ENCODE results near the gene RAB3IP. TPM values are rescaled to one million over a fixed set of nuclear protein-coding genes. Genes with fewer than 3 reads are reported as not detected.
"Not testable (repeated sequence)": the region's sequence is repeated elsewhere in the genome, so short reads cannot be mapped to it uniquely, and the experiment has no call there.

Gene RAB3IP
- total RNA-seq, 1 donor from 2014 or later: 28.5 TPM

- no peak overlapping the region for H3K27ac Mint-ChIP-seq
- TF ChIP-seq CTCF (IDR thresholded peaks at IDR 0.05; ENCODE audit: unreplicated experiment): no peak
- H3K36me3 Mint-ChIP-seq: peaks cover 33% of the 10 kb centered on the region
- no peaks in the 10 kb centered on the region for H3K27me3 Mint-ChIP-seq (ENCODE audit: low read depth)
- H3K4me1 Mint-ChIP-seq: no peaks in the 10 kb centered on the region
- H3K4me3 Mint-ChIP-seq: peak overlapping the region; percentile 43
- DNase-seq (ENCODE audit: low spot score in 2 of 2, unreplicated experiment in 2 of 2): no peak
- H3K9me3 Mint-ChIP-seq: peaks cover 29% of the 10 kb centered on the region
These were observed 41.3 kb downstream of the RAB3IP start for GRCh38 chr12:69779928-69780327.

- no peak overlapping the region for H3K4me3 Mint-ChIP-seq
- no peak for TF ChIP-seq CTCF (IDR thresholded peaks at IDR 0.05; ENCODE audit: unreplicated experiment)
- H3K27ac Mint-ChIP-seq: no peak overlapping the region
- H3K9me3 Mint-ChIP-seq: peaks cover 29% of the 10 kb centered on the region
- DNase-seq (ENCODE audit: low spot score in 2 of 2, unreplicated experiment in 2 of 2): no peak
- no peaks in the 10 kb centered on the region for H3K27me3 Mint-ChIP-seq (ENCODE audit: low read depth)
- H3K36me3 Mint-ChIP-seq: peaks cover 40% of the 10 kb centered on the region
- H3K4me1 Mint-ChIP-seq: no peaks in the 10 kb centered on the region
These were observed 44.7 kb downstream of the RAB3IP start for GRCh38 chr12:69783365-69783764.

- TF ChIP-seq CTCF (IDR thresholded peaks at IDR 0.05; ENCODE audit: unreplicated experiment): no peak
- no peak for DNase-seq (ENCODE audit: low spot score in 2 of 2, unreplicated experiment in 2 of 2)
- Mint-ChIP-seq H3K27ac (no peak overlapping the region), H3K4me3 (no peak overlapping the region), H3K27me3 (ENCODE audit: low read depth) (no peaks in the 10 kb centered on the region), H3K36me3 (peaks cover 47% of the 10 kb centered on the region), H3K4me1 (no peaks in the 10 kb centered on the region), H3K9me3 (peaks cover 36% of the 10 kb centered on the region)
These were observed 50.7 kb downstream of the RAB3IP start for GRCh38 chr12:69789351-69789750.

GRCh38 chr12:69792533-69792932 is 53.9 kb downstream of the RAB3IP start:
- peaks cover 52% of the 10 kb centered on the region for H3K36me3 Mint-ChIP-seq
- H3K4me1 Mint-ChIP-seq: no peaks in the 10 kb centered on the region
- no peaks in the 10 kb centered on the region for H3K27me3 Mint-ChIP-seq (ENCODE audit: low read depth)
- DNase-seq (ENCODE audit: low spot score in 2 of 2, unreplicated experiment in 2 of 2): no peak
- no peak overlapping the region for H3K4me3 Mint-ChIP-seq
- no peak for TF ChIP-seq CTCF (IDR thresholded peaks at IDR 0.05; ENCODE audit: unreplicated experiment)
- H3K27ac Mint-ChIP-seq: no peak overlapping the region
- H3K9me3 Mint-ChIP-seq: peaks cover 39% of the 10 kb centered on the region

GRCh38 chr12:69807101-69807897 is 68.6 kb downstream of the RAB3IP start:
- H3K4me3 Mint-ChIP-seq; DNase-seq (ENCODE audit: low spot score in 2 of 2, unreplicated experiment in 2 of 2); H3K27me3 Mint-ChIP-seq (ENCODE audit: low read depth); H3K4me1 Mint-ChIP-seq; H3K27ac Mint-ChIP-seq: not testable (repeated sequence)
- peaks cover 56% of the 10 kb centered on the region for H3K36me3 Mint-ChIP-seq
- H3K9me3 Mint-ChIP-seq: peaks cover 19% of the 10 kb centered on the region

GRCh38 chr12:69810870-69811498 is 72.3 kb downstream of the RAB3IP start:
- Mint-ChIP-seq H3K4me3 (no peak overlapping the region), H3K27me3 (ENCODE audit: low read depth) (no peaks in the 10 kb centered on the region), H3K27ac (no peak overlapping the region), H3K36me3 (peaks cover 50% of the 10 kb centered on the region), H3K4me1 (no peaks in the 10 kb centered on the region), H3K9me3 (peaks cover 16% of the 10 kb centered on the region)
- no peak for TF ChIP-seq CTCF (IDR thresholded peaks at IDR 0.05; ENCODE audit: unreplicated experiment)
- DNase-seq (ENCODE audit: low spot score in 2 of 2, unreplicated experiment in 2 of 2): no peak

All from mesothelial cell of epicardium (in vitro differentiated cells).